ENCODE data around the gene CALHM6.
"Not testable (repeated sequence)": the region's sequence is repeated elsewhere in the genome, so short reads cannot be mapped to it uniquely, and the experiment has no call there.

The CALHM6 gene

GRCh38 chr6:116485559-116486184 is 24.5 kb downstream of the CALHM6 start:
- DNase-seq: no peak

GRCh38 chr6:116491610-116492330 is 30.6 kb downstream of the CALHM6 start:
- no peak for DNase-seq

GRCh38 chr6:116492331-116493067 is 31.3 kb downstream of the CALHM6 start:
- no peak for DNase-seq

GRCh38 chr6:116495161-116495560 is 34.0 kb downstream of the CALHM6 start:
- DNase-seq: not testable (repeated sequence)

- no peak for DNase-seq
Observed at GRCh38 chr6:116497113-116497676, 36.0 kb downstream of the CALHM6 start.

GRCh38 chr6:116500969-116501433 is 39.8 kb downstream of the CALHM6 start:
- no peak for DNase-seq

- no peak for DNase-seq
Observed at GRCh38 chr6:116507324-116507723, 46.1 kb downstream of the CALHM6 start.

GRCh38 chr6:116508527-116508926 is 47.4 kb downstream of the CALHM6 start:
- no peak for DNase-seq

- DNase-seq: peak; percentile 33
Observed at GRCh38 chr6:116511424-116512110, 50.4 kb downstream of the CALHM6 start, which contains the start of gene CALHM5. TSS of gene CALHM5 (plus strand) at chr6:116511639. CDS start at chr6:116511697, 58 bp downstream.

- DNase-seq: no peak
Observed at GRCh38 chr6:116512111-116512559, 51.0 kb downstream of the CALHM6 start.

GRCh38 chr6:116512734-116513133 is 51.6 kb downstream of the CALHM6 start:
- no peak for DNase-seq

Data from T1000 (cell line).